ENCODE measurements around the gene RETN.

GRCh38 chr19:7658219-7658686 lies 10.6 kb upstream of the RETN start:
- TF ChIP-seq PATZ1 (CRISPR knock-in tag; IDR thresholded peaks at IDR 0.05; ENCODE audit: borderline replicate concordance) (no peak), CSDC2 (CRISPR knock-in tag; IDR thresholded peaks at IDR 0.05) (no peak), POU6F1 (CRISPR knock-in tag; IDR thresholded peaks at IDR 0.05; ENCODE audit: borderline replicate concordance, low read depth) (no peak), OSR1 (CRISPR knock-in tag; IDR thresholded peaks at IDR 0.05) (no peak), ZFP3 (CRISPR knock-in tag; IDR thresholded peaks at IDR 0.05) (no peak), TOX (CRISPR knock-in tag; IDR thresholded peaks at IDR 0.05; ENCODE audit: borderline replicate concordance) (no peak), ZFP30 (CRISPR knock-in tag; IDR thresholded peaks at IDR 0.05) (no peak), ZNF8 (CRISPR knock-in tag; IDR thresholded peaks at IDR 0.05) (no peak), TSHZ2 (CRISPR knock-in tag; IDR thresholded peaks at IDR 0.05) (no peak), ZNF70 (CRISPR knock-in tag; IDR thresholded peaks at IDR 0.05) (no peak), ARNTL (CRISPR knock-in tag; IDR thresholded peaks at IDR 0.05; ENCODE audit: borderline replicate concordance, low read depth) (no peak), ZNF565 (CRISPR knock-in tag; conservative IDR thresholded peaks at IDR 0.05; ENCODE audit: low read depth) (no peak), ISL1 (CRISPR knock-in tag; IDR thresholded peaks at IDR 0.05) (no peak)

All from SK-N-SH treated with all-trans-retinoic acid at 6 μM for 48 hours (cell line).